H9 (cell line): ENCODE results near the gene FA2H. TPM values are rescaled to one million over a fixed set of nuclear protein-coding genes. Genes with fewer than 3 reads are reported as not detected.
A peak's percentile ranks its signal among the peaks of the same experiment; 100 is the strongest.

Source experiments
- DNase-seq: peaks from one replicate; pipeline ENCODE4 v3.0.0-alpha.2; 2017
- H2AFZ ChIP-seq: one replicate; pipeline ENCODE4 v1.6.1; 2013; ENCODE audit warnings: mild to moderate bottlenecking, low read length, control low read depth, moderate library complexity
- H2AK5ac ChIP-seq: 2 replicates; pipeline ENCODE4 v1.6.1; 2013; ENCODE audit warnings: low read length, control low read depth, mixed read lengths; ENCODE audit not compliant: insufficient read length
- H2BK120ac ChIP-seq: one replicate; pipeline ENCODE4 v1.6.1; 2013; ENCODE audit warnings: low read depth, mild to moderate bottlenecking, low read length, control low read depth, inconsistent platforms; ENCODE audit not compliant: poor library complexity, severe bottlenecking
- H2BK12ac ChIP-seq: 2 replicates; pipeline ENCODE4 v1.6.1; 2013; ENCODE audit warnings: low read length, control low read depth, mixed read lengths, low read depth; ENCODE audit not compliant: insufficient read length
- H2BK15ac ChIP-seq: 2 replicates; pipeline ENCODE4 v1.6.1; 2013; ENCODE audit warnings: low read depth, low read length, control low read depth
- H2BK20ac ChIP-seq: one replicate; pipeline ENCODE4 v1.6.1; 2013; ENCODE audit warnings: low read depth, mild to moderate bottlenecking, low read length, control low read depth, inconsistent platforms; ENCODE audit not compliant: poor library complexity, severe bottlenecking
- H2BK5ac ChIP-seq: 2 replicates; pipeline ENCODE4 v1.6.1; 2013; ENCODE audit warnings: low read length, control low read depth, mixed read lengths; ENCODE audit not compliant: insufficient read length
- H3K14ac ChIP-seq: 2 replicates; pipeline ENCODE4 v1.6.1; 2013; ENCODE audit warnings: low read length, control low read depth; ENCODE audit not compliant: insufficient read depth
- H3K18ac ChIP-seq: 2 replicates; pipeline ENCODE4 v1.6.1; 2013; ENCODE audit warnings: low read depth, mild to moderate bottlenecking, mixed read lengths, low read length, control low read depth; ENCODE audit not compliant: insufficient read length
- H3K23ac ChIP-seq: 2 replicates; pipeline ENCODE4 v1.6.1; 2013; ENCODE audit warnings: low read length, control low read depth, mixed read lengths, low read depth; ENCODE audit not compliant: insufficient read length
- H3K23me2 ChIP-seq: 2 replicates; pipeline ENCODE4 v1.6.1; 2013; ENCODE audit warnings: low read depth, mild to moderate bottlenecking, mixed read lengths, low read length, control low read depth; ENCODE audit not compliant: insufficient read length, poor library complexity, severe bottlenecking
- H3K27ac ChIP-seq: 2 replicates; pipeline ENCODE4 v1.5.1; 2013; ENCODE audit warnings: low read length, control low read depth, mixed read lengths, low read depth; ENCODE audit not compliant: insufficient read length
- H3K27me3 ChIP-seq: 2 replicates; pipeline ENCODE4 v1.6.1; 2013; ENCODE audit warnings: low read length, control low read depth, inconsistent platforms; ENCODE audit not compliant: insufficient read depth
- H3K4ac ChIP-seq: 2 replicates; pipeline ENCODE4 v1.6.1; 2013; ENCODE audit warnings: low read depth, mild to moderate bottlenecking, control low read depth, inconsistent platforms, low read length, moderate library complexity
- H3K4me1 ChIP-seq: 2 replicates; pipeline ENCODE4 v1.6.1; 2013; ENCODE audit warnings: low read length, control low read depth, inconsistent platforms; ENCODE audit not compliant: insufficient read depth
- H3K4me2 ChIP-seq: 2 replicates; pipeline ENCODE4 v1.6.1; 2013; ENCODE audit warnings: low read length, control low read depth, mixed read lengths; ENCODE audit not compliant: insufficient read length, insufficient read depth
- H3K56ac ChIP-seq: 2 replicates; pipeline ENCODE4 v1.6.1; 2013; ENCODE audit warnings: low read depth, mild to moderate bottlenecking, mixed read lengths, low read length, control low read depth; ENCODE audit not compliant: insufficient read length
- H3K79me1 ChIP-seq: 2 replicates; pipeline ENCODE4 v1.6.1; 2013; ENCODE audit warnings: low read depth, mild to moderate bottlenecking, moderate library complexity, low read length, control low read depth, inconsistent platforms; ENCODE audit not compliant: insufficient read depth, poor library complexity, severe bottlenecking
- H3K79me2 ChIP-seq: 2 replicates; pipeline ENCODE4 v1.6.1; 2013; ENCODE audit warnings: low read length, control low read depth, inconsistent platforms; ENCODE audit not compliant: insufficient read depth
- H3K9ac ChIP-seq: 2 replicates; pipeline ENCODE4 v1.6.1; 2013; ENCODE audit warnings: low read length, control low read depth, mixed read lengths; ENCODE audit not compliant: insufficient read length; ENCODE audit errors: extremely low read depth
- H3K9me3 ChIP-seq: one replicate; pipeline ENCODE4 v1.6.1; 2013; ENCODE audit warnings: low read depth, low read length, inconsistent platforms; ENCODE audit not compliant: control insufficient read depth
- H3T11ph ChIP-seq: one replicate; pipeline ENCODE4 v1.6.1; 2013; ENCODE audit warnings: mild to moderate bottlenecking, low read length, control low read depth, inconsistent platforms
- H4K20me1 ChIP-seq: one replicate; pipeline ENCODE4 v1.6.1; 2013; ENCODE audit not compliant: control insufficient read depth, insufficient read length, insufficient read depth
- H4K5ac ChIP-seq: 2 replicates; pipeline ENCODE4 v1.6.1; 2013; ENCODE audit warnings: low read depth, mild to moderate bottlenecking, mixed read lengths, low read length, control low read depth; ENCODE audit not compliant: insufficient read length
- H4K8ac ChIP-seq: replicated peaks from 2 replicates; pipeline ENCODE4 v1.6.1; 2013; ENCODE audit warnings: low read length, control low read depth, mixed read lengths, low read depth; ENCODE audit not compliant: insufficient read length
- H4K91ac ChIP-seq: 2 replicates; pipeline ENCODE4 v1.6.1; 2013; ENCODE audit warnings: low read depth, mild to moderate bottlenecking, moderate library complexity, mixed read lengths, low read length, control low read depth; ENCODE audit not compliant: insufficient read length
- H3K27ac Mint-ChIP-seq, 3 experiments: 2 replicates in 2 of 3; 3 replicates in 1 of 3; pipeline ENCODE4 v1.8.0; 2020 to 2021; ENCODE audit warnings: mixed read lengths in 3 of 3, mild to moderate bottlenecking in 1 of 3, moderate library complexity in 1 of 3
- H3K27me3 Mint-ChIP-seq: 2 replicates; pipeline ENCODE4 v1.8.0; 2021; ENCODE audit warnings: low read depth, mild to moderate bottlenecking, moderate library complexity, mixed read lengths
- H3K36me3 Mint-ChIP-seq, 3 experiments: 2 replicates in 2 of 3; 3 replicates in 1 of 3; pipeline ENCODE4 v1.8.0; 2020 to 2021; ENCODE audit warnings: low read depth in 3 of 3, mixed read lengths in 3 of 3; ENCODE audit not compliant: insufficient read depth in 1 of 3
- H3K4me1 Mint-ChIP-seq, 2 experiments: 2 replicates each; pipeline ENCODE4 v1.8.0; 2020; ENCODE audit warnings: mixed read lengths in 2 of 2
- H3K4me3 Mint-ChIP-seq, 2 experiments: 2 replicates in 1 of 2; 3 replicates in 1 of 2; pipeline ENCODE4 v1.8.0; 2020 to 2021; ENCODE audit warnings: mild to moderate bottlenecking in 2 of 2, mixed read lengths in 2 of 2, moderate library complexity in 1 of 2
- H3K9me3 Mint-ChIP-seq, 2 experiments: 2 replicates in 1 of 2; 3 replicates in 1 of 2; pipeline ENCODE4 v1.8.0; 2020; ENCODE audit warnings: mild to moderate bottlenecking in 2 of 2, mixed read lengths in 2 of 2, moderate library complexity in 1 of 2
- CTCF ChIP-seq: fragments of 200-600 bp; sonication (generic); conservative IDR thresholded peaks from 3 replicates; pipeline ENCODE4 v1.8.0; 2021; ENCODE audit warnings: antibody characterized with exemption, mild to moderate bottlenecking
- WGBS: extraction: QIAGEN DNeasy Blood & Tissue Kit; methylation state at CpG from one replicate; pipeline ENCODE4 v1.1.7; 2013; ENCODE audit warnings: missing lambda C conversion rate, low lambda C conversion rate, mixed read lengths; ENCODE audit not compliant: insufficient read length; ENCODE audit errors: extremely low coverage; 5-methylcytosine and 5-hydroxymethylcytosine counted together
- total RNA-seq: library from RNA; stranded (reverse); gene quantifications from 2 replicates; pipeline ENCODE4 v1.2.1, GENCODE V29; 2021

FA2H gene
- total RNA-seq, 1 experiment from 2014 or later = 25.1 TPM

- H3K18ac ChIP-seq = no peak overlapping the region
- H3K79me2 ChIP-seq = no peaks in the 10 kb centered on the region
- DNase-seq = no peak
- Mint-ChIP-seq H3K36me3 (peaks cover 0 to 22% (median 3%) of the 10 kb centered on the region in 3 experiments; a peak in 3 of 7 replicates), H3K9me3 (peaks cover 3% of the 10 kb centered on the region in 2 experiments), H3K4me3 (no peak overlapping the region), H3K27ac (peak overlapping the region in 1 of 3 experiments; percentile 23; a peak in 1 of 7 replicates), H3K27me3 (no peaks in the 10 kb centered on the region; the same call in none of the 2 replicates), H3K4me1 (peaks cover 5 to 6% of the 10 kb centered on the region in 2 experiments; a peak in 3 of 4 replicates)
- no peaks in the 10 kb centered on the region for H3K9me3 ChIP-seq
- H3K56ac ChIP-seq = no peak overlapping the region
- no peak overlapping the region for H3K9ac ChIP-seq
- WGBS = no CpG with 5 or more reads among the region's 11 CpGs
- no peak overlapping the region for H2BK120ac ChIP-seq
- H3T11ph ChIP-seq = no peak overlapping the region
- no peaks in the 10 kb centered on the region for H3K23me2 ChIP-seq
- H3K23ac ChIP-seq = no peak overlapping the region
- H3K79me1 ChIP-seq = no peaks in the 10 kb centered on the region
- no peak overlapping the region for H2AFZ ChIP-seq
- no peak overlapping the region for H3K4ac ChIP-seq
- no peak overlapping the region for H4K91ac ChIP-seq
- H3K14ac ChIP-seq = no peak overlapping the region
- H2BK20ac ChIP-seq = no peak overlapping the region
- H2AK5ac ChIP-seq = no peak overlapping the region
- H2BK15ac ChIP-seq = no peak overlapping the region
- no peak overlapping the region for H4K5ac ChIP-seq
- no peak overlapping the region for H2BK12ac ChIP-seq
- H4K8ac ChIP-seq = no peak overlapping the region
- no peak for TF ChIP-seq CTCF
- no peak overlapping the region for H3K27ac ChIP-seq
- no peaks in the 10 kb centered on the region for H4K20me1 ChIP-seq
- H3K4me2 ChIP-seq = no peak overlapping the region
- H3K27me3 ChIP-seq = no peaks in the 10 kb centered on the region
- H2BK5ac ChIP-seq = no peak overlapping the region
- H3K4me1 ChIP-seq = no peaks in the 10 kb centered on the region; the same call in 1 of the 2 replicates
These were observed 52.9 kb downstream of the FA2H start for GRCh38 chr16:74721716-74722115.
